K562 (cell line): ENCODE results near the gene TMEM141. TPM values are rescaled to one million over a fixed set of nuclear protein-coding genes. Genes with fewer than 3 reads are reported as not detected.

Source experiments
- E2F6 ChIP-seq, 2 experiments: IDR thresholded peaks; 2 replicates each; pipeline ENCODE4 v1.6.1; 2011; ENCODE audit warnings: borderline replicate concordance in 1 of 2, control low read depth in 1 of 2, low read depth in 1 of 2, low read length in 1 of 2, mild to moderate bottlenecking in 1 of 2, mixed read lengths in 1 of 2, moderate library complexity in 1 of 2; ENCODE audit not compliant: insufficient read depth in 1 of 2, insufficient read length in 1 of 2, poor library complexity in 1 of 2, severe bottlenecking in 1 of 2; ENCODE audit errors: extremely low read depth in 1 of 2
- ELK3 ChIP-seq: fragments of 450-650 bp; formaldehyde crosslinking; IDR thresholded peaks from 2 replicates; pipeline ENCODE4 v1.4.0; 2020; ENCODE audit warnings: mild to moderate bottlenecking
- GMEB1 ChIP-seq: fragments of 250-450 bp; sonication (Bioruptor Pico); IDR thresholded peaks from 2 replicates; pipeline ENCODE4 v1.4.0; 2020; ENCODE audit warnings: mild to moderate bottlenecking
- MCM3 ChIP-seq: fragments of 450-650 bp; IDR thresholded peaks from 2 replicates; pipeline ENCODE4 v1.6.1; 2016
- NFYB ChIP-seq: IDR thresholded peaks from 2 replicates; pipeline ENCODE4 v1.6.1; 2011; ENCODE audit warnings: mild to moderate bottlenecking, moderate library complexity; ENCODE audit not compliant: insufficient read length; ENCODE audit errors: extremely low read depth
- PCBP2 ChIP-seq: fragments of 200-400 bp; formaldehyde crosslinking; IDR thresholded peaks from 2 replicates; pipeline ENCODE4 v1.6.1; 2018; ENCODE audit warnings: low read length, low read depth, mild to moderate bottlenecking, moderate library complexity; ENCODE audit not compliant: poor library complexity, severe bottlenecking
- PHF21A ChIP-seq: fragments of 450-650 bp; IDR thresholded peaks from 2 replicates; pipeline ENCODE4 v1.6.1; 2017; ENCODE audit warnings: low read depth, borderline replicate concordance
- RB1 ChIP-seq: fragments of 450-650 bp; IDR thresholded peaks from 2 replicates; pipeline ENCODE4 v1.6.1; 2017; ENCODE audit warnings: low read depth, mild to moderate bottlenecking
- RBM25 ChIP-seq: fragments of 200-400 bp; formaldehyde crosslinking; IDR thresholded peaks from 2 replicates; pipeline ENCODE4 v1.6.1; 2018; ENCODE audit warnings: low read length, low read depth, moderate library complexity; ENCODE audit not compliant: severe bottlenecking
- SIX5 ChIP-seq, 2 experiments: IDR thresholded peaks; 2 replicates each; pipeline ENCODE4 v1.6.1; 2011; ENCODE audit warnings: low read length in 2 of 2, borderline replicate concordance in 1 of 2, low read depth in 1 of 2, mild to moderate bottlenecking in 1 of 2, moderate library complexity in 1 of 2; ENCODE audit not compliant: insufficient read depth in 1 of 2
- SMARCC2 ChIP-seq: fragments of 450-650 bp; IDR thresholded peaks from 2 replicates; pipeline ENCODE4 v1.6.1; 2017; ENCODE audit warnings: antibody characterized with exemption, moderate library complexity, mild to moderate bottlenecking, low read depth
- TFAP4 ChIP-seq: sonication (generic); formaldehyde crosslinking; IDR thresholded peaks from 2 replicates; pipeline ENCODE4 v1.8.0; 2022; ENCODE audit warnings: missing genetic modification reagents, mild to moderate bottlenecking, moderate library complexity, borderline replicate concordance
- USF1 ChIP-seq: sonication (generic); formaldehyde crosslinking; IDR thresholded peaks from 2 replicates; pipeline ENCODE4 v1.9.0; 2022; ENCODE audit warnings: mild to moderate bottlenecking, missing genetic modification reagents
- USF2 ChIP-seq: sonication (generic); formaldehyde crosslinking; IDR thresholded peaks from 2 replicates; pipeline ENCODE4 v1.5.0; 2020; ENCODE audit warnings: missing genetic modification reagents
- ZNF280A ChIP-seq: fragments of 450-650 bp; IDR thresholded peaks from 2 replicates; pipeline ENCODE4 v1.6.1; 2018; ENCODE audit warnings: mild to moderate bottlenecking, low read depth; ENCODE audit not compliant: partially characterized antibody
- ZNF785 ChIP-seq: fragments of 250-450 bp; sonication (Bioruptor Pico); IDR thresholded peaks from 2 replicates; pipeline ENCODE4 v1.4.0; 2020; ENCODE audit warnings: mild to moderate bottlenecking
- ZNF830 ChIP-seq: fragments of 250-450 bp; sonication (Bioruptor Pico); IDR thresholded peaks from 2 replicates; pipeline ENCODE4 v1.5.0; 2021; ENCODE audit warnings: mild to moderate bottlenecking
- ZSCAN32 ChIP-seq: fragments of 450-650 bp; formaldehyde crosslinking; IDR thresholded peaks from 2 replicates; pipeline ENCODE4 v1.4.0; 2020; ENCODE audit warnings: mild to moderate bottlenecking, moderate library complexity
- polyA plus RNA-seq, 8 experiments: library from polyadenylated mRNA; depleted of rRNA in 4 of 8; stranded (reverse) in 5 of 8; unstranded in 3 of 8; fragments of >200 nt; fragmentation: Nextera tagmentation in 2 of 8; fragmentation: Illumina TruSeq in 1 of 8; extraction: Ambion mirVana in 2 of 8; extraction: Trizol in 1 of 8; gene quantifications; 2 replicates each; pipeline versions ENCODE4 v1.2.1 to v1.2.3, GENCODE V29; 2011 to 2014; ENCODE audit warnings: inconsistent platforms in 1 of 8, missing spikeins in 1 of 8
- total RNA-seq, 7 experiments: library from RNA; depleted of rRNA in 6 of 7; stranded (reverse); fragments of >200 nt in 6 of 7; fragmentation: Illumina TruSeq in 2 of 7; extraction: Trizol in 2 of 7; gene quantifications; 2 replicates each; pipeline versions ENCODE4 v1.2.1 to v1.2.3, GENCODE V29; 2011 to 2021; ENCODE audit warnings: low replicate concordance in 1 of 7

TMEM141 gene
- total and polyA plus RNA-seq, 9 of the 15 experiments (the other 6 are each of a cell fraction or from before 2014, with no cell fraction given), result 21.5 to 123 (median 74.8) TPM

GRCh38 chr9:136773386-136774044 lies 17.6 kb upstream of the TMEM141 start (continued):
- no peak for TF ChIP-seq ELK3 (CRISPR knock-in tag)
- TF ChIP-seq USF1 (CRISPR knock-in tag), result peak; percentile 99
- no peak for TF ChIP-seq PCBP2
- TF ChIP-seq USF2, result peak; percentile 98
- TF ChIP-seq GMEB1, result no peak
- TF ChIP-seq SIX5 (IDR thresholded peaks at IDR 0.05; ENCODE audit: borderline replicate concordance in 1 of 2, insufficient read depth in 1 of 2, low read depth in 1 of 2, low read length in 2 of 2), result peak; percentile 68 to 72
- no peak for TF ChIP-seq ZNF830 (CRISPR knock-in tag)
- no peak for TF ChIP-seq RB1
- peak; percentile 59 for TF ChIP-seq RBM25
- TF ChIP-seq PHF21A, result no peak
- no peak for TF ChIP-seq SMARCC2
- TF ChIP-seq NFYB, result peak; percentile 89
- TF ChIP-seq ZNF785 (CRISPR knock-in tag), result no peak
- TF ChIP-seq E2F6 (IDR thresholded peaks at IDR 0.05; ENCODE audit: borderline replicate concordance in 1 of 2, extremely low read depth in 1 of 2, insufficient read depth in 1 of 2, insufficient read length in 1 of 2, low read depth in 1 of 2, low read length in 1 of 2, poor library complexity in 1 of 2, severe bottlenecking in 1 of 2), result peak in 1 of 2 experiments; percentile 77
- peak; percentile 79 for TF ChIP-seq ZNF280A
- no peak for TF ChIP-seq ZSCAN32
- TF ChIP-seq TFAP4, result peak; percentile 24; the same call in 1 of the 2 replicates
- TF ChIP-seq MCM3, result no peak
